Mucosa of rectum (tissue), 2 donors: ENCODE measurements around the gene INAFM2.

ENCODE experiments used
- H3K27ac ChIP-seq, 2 donors: one replicate each; pipeline ENCODE4 v1.7.0; 2013; ENCODE audit warnings: inconsistent platforms in 2 of 2, low read depth in 2 of 2, low read length in 2 of 2
- H3K27me3 ChIP-seq, 2 donors: one replicate each; pipeline ENCODE4 v1.7.0; 2013; ENCODE audit warnings: low read length in 2 of 2; ENCODE audit not compliant: control insufficient read depth in 2 of 2, insufficient read depth in 2 of 2
- H3K36me3 ChIP-seq, 2 donors: one replicate each; pipeline ENCODE4 v1.7.0; 2013; ENCODE audit warnings: low read length in 2 of 2; ENCODE audit not compliant: control insufficient read depth in 2 of 2, insufficient read depth in 2 of 2
- H3K4me1 ChIP-seq, 2 donors: one replicate each; pipeline ENCODE4 v1.7.0; 2013; ENCODE audit warnings: low read length in 2 of 2, mild to moderate bottlenecking in 1 of 2; ENCODE audit not compliant: control insufficient read depth in 2 of 2, insufficient read depth in 2 of 2
- H3K4me3 ChIP-seq, 2 donors: one replicate each; pipeline ENCODE4 v1.7.0; 2013; ENCODE audit warnings: low read length in 2 of 2
- H3K9ac ChIP-seq, 2 donors: one replicate each; pipeline ENCODE4 v1.7.0; 2013; ENCODE audit warnings: low read length in 2 of 2, low read depth in 1 of 2, mild to moderate bottlenecking in 1 of 2
- H3K9me3 ChIP-seq, 2 donors: one replicate each; pipeline ENCODE4 v1.7.0; 2013; ENCODE audit warnings: low read length in 2 of 2; ENCODE audit not compliant: control insufficient read depth in 2 of 2
- donor health status: healthy.
- donor health status: Normal muscosa, but diverticular disease.

The INAFM2 gene

DNA sequence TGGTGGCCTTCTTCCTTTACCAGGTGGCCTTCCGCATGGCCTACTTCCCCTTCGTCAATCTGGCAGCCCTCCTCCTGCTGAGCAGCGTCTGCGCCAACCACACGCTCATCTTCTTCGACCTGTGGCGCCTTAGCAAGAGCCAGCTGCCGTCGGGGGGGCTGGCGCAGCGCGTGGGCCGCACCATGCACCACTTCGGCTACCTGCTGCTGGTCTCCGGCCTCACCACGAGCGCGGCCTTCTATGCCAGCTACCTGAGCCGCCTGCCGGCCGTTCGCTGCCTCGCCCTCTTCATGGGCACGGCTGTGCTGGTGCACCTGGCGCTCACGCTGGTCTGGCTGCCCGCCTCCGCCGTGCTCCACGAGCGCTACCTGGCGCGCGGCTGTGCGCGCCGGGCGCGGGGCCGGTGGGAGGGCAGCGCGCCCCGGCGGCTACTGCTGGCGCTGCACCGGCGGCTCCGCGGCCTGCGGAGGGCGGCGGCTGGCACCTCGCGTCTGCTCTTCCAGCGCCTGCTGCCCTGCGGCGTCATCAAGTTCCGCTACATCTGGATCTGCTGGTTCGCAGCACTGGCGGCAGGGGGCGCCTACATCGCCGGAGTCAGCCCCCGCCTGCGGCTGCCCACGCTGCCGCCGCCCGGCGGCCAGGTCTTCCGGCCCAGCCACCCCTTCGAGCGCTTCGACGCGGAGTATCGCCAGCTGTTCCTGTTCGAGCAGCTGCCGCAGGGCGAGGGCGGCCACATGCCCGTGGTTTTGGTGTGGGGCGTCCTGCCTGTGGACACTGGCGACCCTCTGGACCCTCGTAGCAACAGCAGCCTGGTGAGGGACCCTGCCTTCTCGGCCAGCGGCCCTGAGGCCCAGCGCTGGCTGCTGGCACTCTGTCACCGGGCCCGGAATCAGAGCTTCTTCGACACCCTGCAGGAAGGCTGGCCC, 44.5 kb downstream of the INAFM2 start:
- H3K27me3 ChIP-seq, result no peaks in the 10 kb centered on the region
- H3K9me3 ChIP-seq, result no peaks in the 10 kb centered on the region
- H3K4me1 ChIP-seq, result peaks cover 10 to 16% of the 10 kb centered on the region in 2 donors
- peak overlapping the region; percentile 74 to 81 for H3K27ac ChIP-seq
- no peaks in the 10 kb centered on the region for H3K36me3 ChIP-seq
- peak overlapping the region; percentile 47 to 69 for H3K9ac ChIP-seq
- peak overlapping the region; percentile 19 to 54 for H3K4me3 ChIP-seq

DNA sequence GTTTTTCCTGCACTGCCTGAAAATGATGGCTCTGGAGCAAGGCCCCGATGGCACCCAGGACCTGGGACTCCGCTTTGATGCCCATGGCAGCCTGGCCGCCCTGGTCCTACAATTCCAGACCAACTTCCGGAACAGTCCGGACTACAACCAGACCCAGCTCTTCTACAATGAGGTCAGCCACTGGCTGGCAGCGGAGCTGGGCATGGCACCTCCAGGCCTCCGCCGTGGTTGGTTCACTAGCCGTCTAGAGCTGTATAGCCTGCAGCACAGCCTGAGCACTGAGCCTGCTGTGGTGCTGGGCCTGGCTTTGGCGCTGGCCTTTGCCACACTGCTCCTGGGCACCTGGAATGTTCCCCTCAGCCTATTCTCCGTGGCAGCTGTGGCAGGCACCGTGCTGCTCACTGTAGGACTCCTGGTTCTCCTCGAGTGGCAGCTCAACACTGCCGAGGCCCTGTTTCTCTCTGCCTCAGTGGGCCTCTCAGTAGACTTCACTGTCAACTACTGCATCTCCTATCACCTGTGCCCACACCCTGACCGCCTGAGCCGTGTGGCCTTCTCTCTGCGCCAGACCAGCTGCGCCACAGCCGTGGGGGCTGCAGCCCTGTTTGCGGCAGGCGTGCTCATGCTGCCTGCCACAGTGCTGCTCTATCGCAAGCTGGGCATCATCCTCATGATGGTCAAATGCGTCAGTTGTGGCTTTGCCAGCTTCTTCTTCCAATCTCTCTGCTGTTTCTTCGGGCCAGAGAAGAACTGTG, 45.4 kb downstream of the INAFM2 start:
- Histone ChIP-seq H3K4me3 (no peak overlapping the region), H3K9ac (no peak overlapping the region), H3K4me1 (peaks cover 10 to 16% of the 10 kb centered on the region in 2 donors), H3K27me3 (no peaks in the 10 kb centered on the region), H3K27ac (no peak overlapping the region), H3K36me3 (no peaks in the 10 kb centered on the region), H3K9me3 (no peaks in the 10 kb centered on the region)

DNA sequence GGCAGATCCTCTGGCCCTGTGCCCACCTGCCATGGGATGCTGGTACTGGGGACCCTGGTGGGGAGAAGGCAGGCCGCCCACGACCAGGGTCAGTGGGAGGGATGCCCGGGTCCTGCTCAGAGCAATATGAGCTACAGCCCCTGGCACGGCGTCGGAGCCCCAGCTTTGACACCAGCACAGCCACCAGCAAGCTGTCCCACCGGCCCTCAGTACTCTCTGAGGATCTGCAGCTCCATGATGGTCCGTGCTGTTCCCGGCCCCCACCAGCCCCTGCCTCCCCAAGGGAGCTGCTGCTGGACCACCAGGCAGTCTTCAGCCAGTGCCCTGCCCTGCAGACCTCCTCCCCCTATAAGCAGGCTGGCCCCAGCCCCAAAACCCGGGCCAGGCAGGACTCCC, 46.0 kb downstream of the INAFM2 start:
- H3K27ac ChIP-seq, result no peak overlapping the region
- H3K4me1 ChIP-seq, result peaks cover 10 to 16% of the 10 kb centered on the region in 2 donors

DNA sequence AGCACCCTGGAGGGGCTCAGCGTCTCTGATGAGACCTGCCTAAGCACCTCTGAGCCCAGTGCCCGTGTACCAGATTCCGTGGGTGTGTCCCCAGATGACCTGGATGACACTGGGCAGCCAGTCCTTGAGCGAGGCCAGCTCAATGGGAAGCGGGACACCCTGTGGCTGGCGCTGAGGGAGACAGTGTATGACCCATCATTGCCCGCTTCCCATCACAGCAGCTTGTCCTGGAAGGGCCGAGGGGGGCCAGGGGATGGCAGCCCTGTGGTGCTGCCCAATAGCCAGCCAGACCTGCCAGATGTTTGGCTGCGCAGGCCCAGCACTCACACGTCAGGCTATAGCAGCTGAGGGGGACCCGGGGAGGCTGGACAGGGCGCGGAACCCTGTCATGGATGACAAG, 46.5 kb downstream of the INAFM2 start:
- Histone ChIP-seq H3K9me3 (no peaks in the 10 kb centered on the region), H3K4me3 (no peak overlapping the region), H3K9ac (no peak overlapping the region), H3K27me3 (no peaks in the 10 kb centered on the region), H3K27ac (no peak overlapping the region), H3K36me3 (no peaks in the 10 kb centered on the region), H3K4me1 (peaks cover 10 to 16% of the 10 kb centered on the region in 2 donors)

More for the DNA sequence above, 46.0 kb downstream of the INAFM2 start:
- H3K9ac ChIP-seq, result no peak overlapping the region
- H3K36me3 ChIP-seq, result no peaks in the 10 kb centered on the region
- H3K27me3 ChIP-seq, result no peaks in the 10 kb centered on the region
- no peak overlapping the region for H3K4me3 ChIP-seq
- H3K9me3 ChIP-seq, result no peaks in the 10 kb centered on the region

DNA sequence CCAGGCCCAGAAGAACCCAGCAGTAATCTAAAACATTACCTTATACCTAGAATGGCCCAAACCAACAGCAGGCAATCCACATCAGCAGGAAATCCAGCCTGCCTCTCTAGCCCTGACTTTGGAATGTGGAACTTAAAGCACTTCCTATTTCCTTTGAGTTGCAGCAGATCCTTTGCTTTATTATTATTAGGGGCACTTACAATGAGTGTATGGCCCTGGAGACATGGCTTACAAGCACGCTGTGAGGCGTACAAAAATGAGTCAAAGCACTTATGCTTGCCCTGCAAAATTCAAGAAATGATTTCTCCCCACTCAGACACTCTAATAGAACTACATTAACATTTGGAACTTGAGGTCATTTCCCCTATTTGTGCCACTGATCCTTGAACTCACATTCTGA, 49.5 kb downstream of the INAFM2 start:
- Histone ChIP-seq H3K9ac (no peak overlapping the region), H3K4me3 (no peak overlapping the region), H3K36me3 (no peaks in the 10 kb centered on the region), H3K27ac (no peak overlapping the region), H3K9me3 (no peaks in the 10 kb centered on the region), H3K4me1 (peaks cover 0 to 4% of the 10 kb centered on the region in 2 donors), H3K27me3 (no peaks in the 10 kb centered on the region)
